AG10803 (cell line): ENCODE measurements around the gene PRKN.

Experiments used
- DNase-seq: peaks from one replicate; pipeline ENCODE4 v3.0.0; 2010; ENCODE audit warnings: low read depth
- H3K4me3 ChIP-seq: 2 replicates; pipeline ENCODE4 v1.5.1; 2011; ENCODE audit warnings: mild to moderate bottlenecking, low read length, control low read depth
- TF ChIP-seq, protein P1 (sequence below): conservative IDR thresholded peaks from 2 replicates; pipeline ENCODE4 v1.5.1; 2011; ENCODE audit warnings: mild to moderate bottlenecking, low read length, control low read depth, inconsistent platforms

Gene PRKN

DNA sequence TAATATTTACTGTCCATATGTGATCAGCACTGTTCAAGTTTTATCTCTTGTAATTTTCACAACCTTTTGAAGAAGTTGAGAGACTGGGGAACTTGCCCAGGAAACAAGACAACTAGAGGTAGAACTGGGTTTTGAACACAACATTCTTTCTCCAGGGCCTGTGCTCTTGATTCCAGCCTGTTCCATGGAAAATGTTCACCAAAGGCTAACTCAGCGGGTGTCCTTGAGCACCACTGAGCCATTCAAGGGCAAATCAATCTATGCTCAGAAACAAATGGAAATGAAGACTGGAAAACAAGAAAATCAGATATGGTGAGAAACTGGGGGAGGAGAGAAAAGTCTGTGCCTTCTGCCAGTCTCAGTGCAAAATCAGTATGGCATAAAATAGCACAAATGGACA is 771.5 kb downstream of the PRKN start:
- TF ChIP-seq, protein P1, sequence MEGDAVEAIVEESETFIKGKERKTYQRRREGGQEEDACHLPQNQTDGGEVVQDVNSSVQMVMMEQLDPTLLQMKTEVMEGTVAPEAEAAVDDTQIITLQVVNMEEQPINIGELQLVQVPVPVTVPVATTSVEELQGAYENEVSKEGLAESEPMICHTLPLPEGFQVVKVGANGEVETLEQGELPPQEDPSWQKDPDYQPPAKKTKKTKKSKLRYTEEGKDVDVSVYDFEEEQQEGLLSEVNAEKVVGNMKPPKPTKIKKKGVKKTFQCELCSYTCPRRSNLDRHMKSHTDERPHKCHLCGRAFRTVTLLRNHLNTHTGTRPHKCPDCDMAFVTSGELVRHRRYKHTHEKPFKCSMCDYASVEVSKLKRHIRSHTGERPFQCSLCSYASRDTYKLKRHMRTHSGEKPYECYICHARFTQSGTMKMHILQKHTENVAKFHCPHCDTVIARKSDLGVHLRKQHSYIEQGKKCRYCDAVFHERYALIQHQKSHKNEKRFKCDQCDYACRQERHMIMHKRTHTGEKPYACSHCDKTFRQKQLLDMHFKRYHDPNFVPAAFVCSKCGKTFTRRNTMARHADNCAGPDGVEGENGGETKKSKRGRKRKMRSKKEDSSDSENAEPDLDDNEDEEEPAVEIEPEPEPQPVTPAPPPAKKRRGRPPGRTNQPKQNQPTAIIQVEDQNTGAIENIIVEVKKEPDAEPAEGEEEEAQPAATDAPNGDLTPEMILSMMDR: no peak
- DNase-seq: no peak
- H3K4me3 ChIP-seq: no peak overlapping the region

DNA sequence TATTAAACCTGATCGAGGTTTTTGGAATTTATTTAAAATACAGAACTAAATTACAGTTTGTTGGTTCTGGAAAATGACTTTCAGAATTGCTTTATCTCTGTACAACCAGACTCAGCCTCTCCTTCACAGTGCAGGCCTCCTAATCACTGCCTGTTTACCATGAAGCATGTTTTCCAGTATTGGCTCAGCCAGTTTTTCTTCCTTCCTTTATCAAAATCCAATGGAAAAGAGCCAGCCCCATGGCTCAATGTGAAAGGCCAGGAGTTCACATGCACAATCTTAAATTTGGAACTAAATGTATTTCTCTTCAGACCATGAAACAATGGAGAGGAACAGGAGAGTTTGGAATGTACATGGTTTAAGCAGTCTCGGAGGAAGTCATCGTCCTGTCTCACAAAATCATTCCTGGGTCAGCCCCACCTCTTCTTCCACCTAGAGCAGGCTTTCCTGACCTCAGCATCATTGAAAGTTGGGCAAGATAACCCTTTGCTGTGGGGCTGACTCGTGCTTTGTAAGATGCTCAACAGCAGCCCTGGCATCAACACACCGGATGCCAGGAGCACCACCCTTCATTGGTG is 772.8 kb downstream of the PRKN start:
- no peak for DNase-seq
- H3K4me3 ChIP-seq: no peak overlapping the region
- TF ChIP-seq, protein P1: no peak

DNA sequence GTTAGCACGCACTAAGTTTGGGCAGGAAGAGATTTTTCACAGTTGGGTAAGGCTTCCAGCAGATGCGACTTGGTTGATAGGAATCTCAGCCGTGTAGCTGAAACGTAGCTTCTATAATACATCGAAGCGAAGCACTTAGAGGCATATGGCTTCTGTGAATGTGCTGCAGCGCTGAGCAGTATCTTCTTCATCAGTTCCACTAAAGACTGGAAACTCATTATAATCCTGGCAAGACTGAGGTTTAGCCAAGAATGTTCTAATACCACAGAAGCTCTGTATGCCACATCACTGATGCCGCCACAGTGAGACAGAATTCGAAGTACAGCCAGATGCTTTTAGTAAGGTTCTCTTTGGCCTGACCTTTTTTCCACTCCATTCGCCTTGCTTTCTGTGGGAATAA is 773.5 kb downstream of the PRKN start:
- TF ChIP-seq, protein P1: no peak
- DNase-seq: no peak
- H3K4me3 ChIP-seq: no peak overlapping the region

DNA sequence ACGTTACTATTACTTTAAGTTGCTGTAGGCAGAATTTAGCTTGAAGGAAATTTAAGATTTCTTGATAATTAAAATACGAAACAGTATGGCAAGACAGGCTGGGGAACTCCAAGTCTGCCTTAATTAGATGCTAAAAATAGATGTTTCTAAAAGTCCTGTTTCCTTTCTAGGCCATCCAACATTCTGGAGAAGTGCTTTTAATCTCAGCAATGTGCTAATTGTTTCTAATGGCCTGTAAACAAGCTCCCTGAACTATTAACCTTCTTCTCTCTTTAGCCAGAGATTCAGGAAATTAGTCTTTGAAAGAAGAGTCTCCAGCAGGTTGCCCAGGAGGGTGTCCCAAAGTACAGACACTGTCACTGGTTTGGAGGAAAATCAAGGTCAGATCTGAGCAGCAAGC is 776.4 kb downstream of the PRKN start:
- no peak overlapping the region for H3K4me3 ChIP-seq
- TF ChIP-seq, protein P1: no peak
- no peak for DNase-seq

DNA sequence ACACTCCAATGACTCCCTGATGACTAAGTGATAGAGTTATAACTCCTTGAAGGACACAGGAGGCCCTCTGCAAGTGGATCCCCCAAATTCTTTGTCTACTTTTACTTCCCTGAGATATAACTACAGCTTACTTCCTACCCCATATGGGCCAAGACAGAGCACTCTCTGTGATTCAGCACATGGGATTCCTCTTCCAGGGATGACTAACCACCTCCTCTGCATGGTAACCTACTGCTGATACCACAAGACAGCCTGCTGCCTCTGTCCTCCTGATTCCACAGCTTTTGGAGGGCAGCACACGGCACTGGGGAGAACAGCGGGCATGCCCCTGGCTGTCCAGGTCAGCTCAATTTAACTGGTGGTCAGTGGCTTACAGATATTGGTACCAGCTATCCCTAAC is 778.0 kb downstream of the PRKN start:
- DNase-seq: no peak
- TF ChIP-seq, protein P1: no peak
- no peak overlapping the region for H3K4me3 ChIP-seq

DNA sequence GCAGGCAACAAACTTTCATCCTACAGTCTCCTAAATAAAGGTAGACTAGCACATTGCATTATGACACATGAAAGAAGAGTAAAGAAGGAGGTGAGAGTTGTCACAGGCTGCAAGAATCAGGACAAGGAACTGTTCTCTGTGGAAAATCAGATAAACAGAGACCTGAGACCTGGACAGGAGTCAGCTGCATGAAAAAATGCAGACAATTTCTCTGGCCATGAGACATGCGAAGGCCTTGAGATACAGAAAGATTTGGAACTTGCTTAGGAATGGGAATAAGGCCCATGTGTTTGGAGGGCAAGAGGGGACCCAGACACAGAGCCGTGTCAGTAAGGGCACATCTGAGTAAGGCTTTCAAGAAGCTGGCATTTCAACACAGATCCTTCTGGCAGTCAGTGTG is 779.1 kb downstream of the PRKN start:
- no peak for DNase-seq
- no peak overlapping the region for H3K4me3 ChIP-seq
- TF ChIP-seq, protein P1: no peak

DNA sequence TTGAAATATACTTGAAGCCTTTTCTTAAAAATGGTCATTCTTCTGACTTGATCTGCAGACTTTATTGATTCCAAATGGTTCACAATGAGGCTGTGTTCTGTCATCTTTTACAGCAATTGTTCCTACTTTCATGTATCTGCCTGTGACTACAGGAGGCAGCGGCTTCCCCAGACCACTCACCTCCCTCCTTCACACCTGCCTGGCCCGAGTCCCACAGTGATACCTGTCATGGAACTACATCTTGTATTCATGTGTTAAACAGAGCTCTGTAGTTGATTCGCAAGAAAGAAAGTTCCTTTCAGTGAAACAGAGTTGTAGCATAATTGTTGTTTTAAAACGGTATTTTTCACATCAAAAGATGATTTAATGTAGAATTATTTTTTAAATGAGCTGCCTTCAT is 780.2 kb downstream of the PRKN start:
- no peak overlapping the region for H3K4me3 ChIP-seq
- TF ChIP-seq, protein P1: no peak
- DNase-seq: no peak
